PC-9 (cell line): Measurements from ENCODE around the gene PIGN. TPM values are rescaled to one million over a fixed set of nuclear protein-coding genes. Genes with fewer than 3 reads are reported as not detected.

Experiments
- BruUV-seq: library from RNA; stranded (reverse); fragments of 400-500 nt; replicated peaks from 2 replicates; lab custom pipeline; 2021; lab: Mats Ljungman, UMichigan
- CTCF ChIA-PET: fragments of 300-600 bp; sonication (Branson Sonifier 250); formaldehyde crosslinking; loops from one replicate; lab custom pipeline; 2022; ENCODE audit warnings: antibody characterized with exemption; lab: Charles Lee
- POLR2A ChIA-PET: fragments of 300-600 bp; sonication (Branson Sonifier 250); formaldehyde crosslinking; loops from one replicate; lab custom pipeline; 2022; ENCODE audit warnings: antibody characterized with exemption; ENCODE audit not compliant: unreplicated experiment; lab: Charles Lee
- DNase-seq, 2 experiments: peaks; one replicate each; pipeline versions ENCODE4 v3.0.0 to v3.0.0-alpha.2; 2015 to 2022; ENCODE audit warnings: mixed read lengths in 1 of 2
- H2AFZ ChIP-seq: fragments of 200-600 bp; sonication (generic); 2 replicates; pipeline ENCODE4 v1.8.1; 2017; ENCODE audit warnings: antibody characterized with exemption
- H3F3A ChIP-seq: fragments of 200-600 bp; sonication (generic); 2 replicates; pipeline ENCODE4 v1.8.1; 2017; ENCODE audit warnings: antibody characterized with exemption, mild to moderate bottlenecking, low read depth; ENCODE audit not compliant: insufficient read depth
- H3K27ac ChIP-seq: fragments of 200-600 bp; sonication (generic); 2 replicates; pipeline ENCODE4 v1.6.1; 2016; ENCODE audit warnings: mixed run types
- H3K27me3 ChIP-seq: fragments of 200-600 bp; sonication (generic); 2 replicates; pipeline ENCODE4 v1.6.1; 2016; ENCODE audit warnings: low read depth, mixed run types; ENCODE audit not compliant: insufficient read depth
- H3K36me3 ChIP-seq: fragments of 200-600 bp; sonication (generic); 2 replicates; pipeline ENCODE4 v1.6.1; 2016; ENCODE audit warnings: low read depth, mixed run types
- H3K4me1 ChIP-seq: fragments of 200-600 bp; sonication (generic); replicated peaks from 2 replicates; pipeline ENCODE4 v1.6.1; 2016; ENCODE audit warnings: mixed run types; ENCODE audit not compliant: insufficient read depth
- H3K4me2 ChIP-seq: fragments of 200-600 bp; sonication (generic); 2 replicates; pipeline ENCODE4 v1.6.1; 2017; ENCODE audit warnings: mixed run types
- H3K4me3 ChIP-seq: fragments of 200-600 bp; sonication (generic); 2 replicates; pipeline ENCODE4 v1.6.1; 2016; ENCODE audit warnings: mixed run types
- H3K79me2 ChIP-seq: fragments of 200-600 bp; sonication (generic); 2 replicates; pipeline ENCODE4 v1.6.1; 2017; ENCODE audit warnings: low read depth, mixed run types
- H3K9me2 ChIP-seq: fragments of 200-600 bp; sonication (generic); 2 replicates; pipeline ENCODE4 v1.8.1; 2017; ENCODE audit warnings: mild to moderate bottlenecking; ENCODE audit not compliant: insufficient read depth
- H3K9me3 ChIP-seq: fragments of 200-600 bp; sonication (generic); 2 replicates; pipeline ENCODE4 v1.8.1; 2016; ENCODE audit warnings: low read depth; ENCODE audit not compliant: insufficient read depth
- H4K20me1 ChIP-seq: fragments of 200-600 bp; sonication (generic); 2 replicates; pipeline ENCODE4 v1.8.1; 2017; ENCODE audit not compliant: insufficient read depth
- EZH2 ChIP-seq: fragments of 200-600 bp; sonication (generic); IDR thresholded peaks from 2 replicates; pipeline ENCODE4 v1.8.0; 2017; ENCODE audit warnings: antibody characterized with exemption, low read depth
- intact Hi-C: fragments of 100-400 bp; cut with micrococcal nuclease; formaldehyde crosslinking; loops from one replicate; pipeline ENCODE4 v1.10.0; 2022; ENCODE audit not compliant: unreplicated experiment
- total RNA-seq: library from RNA; stranded (reverse); gene quantifications from 2 replicates; pipeline ENCODE4 v1.2.3, GENCODE V29; 2021
- TF ChIP-seq, protein P1 (sequence below): fragments of 200-600 bp; sonication (generic); conservative IDR thresholded peaks from 2 replicates; pipeline ENCODE4 v1.6.1; 2017; ENCODE audit warnings: mixed run types, antibody characterized with exemption, mild to moderate bottlenecking, moderate library complexity

The PIGN gene
- total RNA-seq, 1 experiment from 2014 or later, result 20.3 TPM

DNA sequence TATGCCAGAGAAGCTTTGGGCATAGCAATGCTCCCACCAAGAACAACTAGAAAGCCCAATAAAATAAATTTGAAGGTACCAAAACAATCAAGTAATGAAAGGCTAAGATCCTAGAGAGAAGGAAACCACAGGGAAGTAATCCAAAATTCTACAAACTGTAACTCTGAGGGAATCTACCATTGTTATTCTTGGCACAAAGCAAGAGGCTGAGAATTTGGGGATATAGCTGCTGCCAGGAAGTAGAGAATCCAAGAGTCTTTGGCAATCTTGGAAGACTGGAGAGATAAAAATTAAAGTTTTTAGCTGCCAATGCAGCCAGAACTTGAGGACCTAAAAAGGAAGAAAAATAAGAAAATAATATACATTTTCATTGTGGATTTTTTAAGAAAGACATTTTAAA, 68.5 kb downstream of the PIGN start:
- H3F3A ChIP-seq, result no peaks in the 10 kb centered on the region
- ChIA-PET CTCF (no interaction called here), POLR2A (interaction anchor here (0.7 kb wide), 1 partner anchor 15 kb away, joined by 8 read pairs; no protein-coding TSS in a partner anchor)
- H4K20me1 ChIP-seq, result no peaks in the 10 kb centered on the region
- H3K36me3 ChIP-seq, result no peaks in the 10 kb centered on the region
- H3K27me3 ChIP-seq, result no peaks in the 10 kb centered on the region
- DNase-seq, result no peak
- H3K27ac ChIP-seq, result no peak overlapping the region
- BruUV-seq, result no TSS peak
- H3K4me1 ChIP-seq, result no peaks in the 10 kb centered on the region
- no peaks in the 10 kb centered on the region for H3K79me2 ChIP-seq
- TF ChIP-seq, protein P1, sequence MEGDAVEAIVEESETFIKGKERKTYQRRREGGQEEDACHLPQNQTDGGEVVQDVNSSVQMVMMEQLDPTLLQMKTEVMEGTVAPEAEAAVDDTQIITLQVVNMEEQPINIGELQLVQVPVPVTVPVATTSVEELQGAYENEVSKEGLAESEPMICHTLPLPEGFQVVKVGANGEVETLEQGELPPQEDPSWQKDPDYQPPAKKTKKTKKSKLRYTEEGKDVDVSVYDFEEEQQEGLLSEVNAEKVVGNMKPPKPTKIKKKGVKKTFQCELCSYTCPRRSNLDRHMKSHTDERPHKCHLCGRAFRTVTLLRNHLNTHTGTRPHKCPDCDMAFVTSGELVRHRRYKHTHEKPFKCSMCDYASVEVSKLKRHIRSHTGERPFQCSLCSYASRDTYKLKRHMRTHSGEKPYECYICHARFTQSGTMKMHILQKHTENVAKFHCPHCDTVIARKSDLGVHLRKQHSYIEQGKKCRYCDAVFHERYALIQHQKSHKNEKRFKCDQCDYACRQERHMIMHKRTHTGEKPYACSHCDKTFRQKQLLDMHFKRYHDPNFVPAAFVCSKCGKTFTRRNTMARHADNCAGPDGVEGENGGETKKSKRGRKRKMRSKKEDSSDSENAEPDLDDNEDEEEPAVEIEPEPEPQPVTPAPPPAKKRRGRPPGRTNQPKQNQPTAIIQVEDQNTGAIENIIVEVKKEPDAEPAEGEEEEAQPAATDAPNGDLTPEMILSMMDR, result no peak
- TF ChIP-seq EZH2, result no peak
- no peaks in the 10 kb centered on the region for H3K9me2 ChIP-seq
- no peaks in the 10 kb centered on the region for H3K9me3 ChIP-seq
- intact Hi-C loops, result no loop called here
- no peak overlapping the region for H2AFZ ChIP-seq
- H3K4me2 ChIP-seq, result no peak overlapping the region
- H3K4me3 ChIP-seq, result no peak overlapping the region

DNA sequence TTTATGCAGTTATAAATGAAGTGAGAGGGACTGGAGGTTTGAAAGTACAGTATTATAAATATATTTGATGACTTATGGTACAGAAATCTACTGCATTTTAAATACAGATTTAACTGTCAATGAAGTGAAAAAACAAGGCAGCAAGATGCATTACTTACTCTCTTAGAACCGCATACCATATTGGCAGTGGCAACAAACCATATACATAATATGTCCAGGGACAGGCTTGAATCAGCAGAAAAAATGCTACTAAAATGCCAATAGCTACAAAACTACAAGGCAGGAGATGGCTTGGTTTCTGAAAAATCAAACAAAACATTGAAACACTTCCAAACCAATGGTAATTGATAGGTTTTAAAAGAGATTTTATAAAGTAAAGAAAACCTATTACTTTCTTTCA, 77.2 kb downstream of the PIGN start:
- no peak for DNase-seq
- POLR2A ChIA-PET, result no interaction called here
- H3K4me1 ChIP-seq, result no peaks in the 10 kb centered on the region
- H3K27ac ChIP-seq, result no peak overlapping the region
- no TSS peak for BruUV-seq
- H3K4me3 ChIP-seq, result no peak overlapping the region
- H3K9me2 ChIP-seq, result no peaks in the 10 kb centered on the region
- no peaks in the 10 kb centered on the region for H3F3A ChIP-seq
- no peaks in the 10 kb centered on the region for H3K27me3 ChIP-seq
- intact Hi-C loops, result no loop called here
- CTCF ChIA-PET, result no interaction called here
- H3K79me2 ChIP-seq, result no peaks in the 10 kb centered on the region
- H3K4me2 ChIP-seq, result no peak overlapping the region
- H3K36me3 ChIP-seq, result no peaks in the 10 kb centered on the region
- no peak overlapping the region for H2AFZ ChIP-seq
- no peaks in the 10 kb centered on the region for H3K9me3 ChIP-seq
- TF ChIP-seq EZH2, result no peak
- TF ChIP-seq, protein P1, result no peak
- H4K20me1 ChIP-seq, result no peaks in the 10 kb centered on the region

DNA sequence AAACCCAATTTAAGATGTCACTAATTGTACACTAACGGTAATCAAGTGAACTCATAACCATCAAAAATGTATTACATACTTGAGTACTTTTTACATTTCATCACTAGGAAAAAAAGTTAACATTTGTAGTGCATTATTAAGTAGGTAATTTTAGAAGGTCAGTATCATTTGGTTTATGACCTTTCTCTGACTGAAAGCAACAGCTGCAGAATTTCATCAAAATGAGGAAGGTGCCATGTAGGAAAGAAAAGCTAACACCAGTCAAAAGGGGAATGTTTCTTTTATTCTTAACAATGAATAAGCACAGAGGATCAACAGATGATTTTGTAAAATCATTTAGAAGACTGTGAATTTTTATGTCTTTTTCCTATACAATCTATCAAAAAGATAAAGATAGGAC, 79.0 kb downstream of the PIGN start:
- intact Hi-C loops, result no loop called here
- no peak overlapping the region for H3K4me3 ChIP-seq
- no peaks in the 10 kb centered on the region for H3K9me2 ChIP-seq
- no peak for DNase-seq
- H3K4me2 ChIP-seq, result no peak overlapping the region
- H3K27ac ChIP-seq, result no peak overlapping the region
- H3K27me3 ChIP-seq, result no peaks in the 10 kb centered on the region
- TF ChIP-seq EZH2, result no peak
- TF ChIP-seq, protein P1, result no peak
- H3K4me1 ChIP-seq, result no peaks in the 10 kb centered on the region
- no peaks in the 10 kb centered on the region for H4K20me1 ChIP-seq
- no peaks in the 10 kb centered on the region for H3K9me3 ChIP-seq
- no peak overlapping the region for H2AFZ ChIP-seq
- no peaks in the 10 kb centered on the region for H3K36me3 ChIP-seq
- ChIA-PET CTCF (no interaction called here), POLR2A (no interaction called here)
- no peaks in the 10 kb centered on the region for H3F3A ChIP-seq
- H3K79me2 ChIP-seq, result no peaks in the 10 kb centered on the region
- no TSS peak for BruUV-seq
